Activated naive CD8-positive, alpha-beta T cell treated with anti-CD3 and anti-CD28 coated beads, Interleukin-2, amount 10 ng/mL, durations not matched to agents 7 days and 5 days (primary cell): Measurements from ENCODE around the gene GDPD3. TPM values are rescaled to one million over a fixed set of nuclear protein-coding genes. Genes with fewer than 3 reads are reported as not detected.
A peak's percentile ranks its signal among the peaks of the same experiment; 100 is the strongest.

ENCODE experiments used
- ATAC-seq: fragments of 150-1000 bp; cut with Tn5 transposase; one replicate; pipeline ENCODE4 v1.10.0; 2021; ENCODE audit warnings: low read depth, moderate library complexity
- POLR2A ChIA-PET: fragments of 350-600 bp; sonication (Branson Sonifier 250); formaldehyde crosslinking; loops from one replicate; lab custom pipeline; 2021; ENCODE audit warnings: antibody characterized with exemption; lab: Charles Lee
- DNase-seq: peaks from one replicate; pipeline ENCODE4 v3.0.0; 2021
- H3K27ac Mint-ChIP-seq: one replicate; pipeline ENCODE4 v1.8.0; 2022; ENCODE audit warnings: mild to moderate bottlenecking, mixed read lengths
- H3K27me3 Mint-ChIP-seq: one replicate; pipeline ENCODE4 v1.8.0; 2022; ENCODE audit warnings: mild to moderate bottlenecking, moderate library complexity, mixed read lengths
- H3K36me3 Mint-ChIP-seq: one replicate; pipeline ENCODE4 v1.8.0; 2021; ENCODE audit warnings: mild to moderate bottlenecking, mixed read lengths
- H3K4me1 Mint-ChIP-seq: one replicate; pipeline ENCODE4 v1.8.0; 2021; ENCODE audit warnings: mixed read lengths
- H3K4me3 Mint-ChIP-seq: one replicate; pipeline ENCODE4 v1.8.0; 2022; ENCODE audit warnings: mild to moderate bottlenecking, moderate library complexity, mixed read lengths
- H3K9me3 Mint-ChIP-seq: one replicate; pipeline ENCODE4 v1.8.0; 2021; ENCODE audit warnings: mixed read lengths
- total RNA-seq, 2 experiments: library from RNA; stranded (reverse); gene quantifications; one replicate each; pipeline ENCODE4 v1.2.3, GENCODE V29; 2021

GDPD3 gene
- total RNA-seq, 2 experiments from 2014 or later = 14.3 to 18.6 TPM

DNA sequence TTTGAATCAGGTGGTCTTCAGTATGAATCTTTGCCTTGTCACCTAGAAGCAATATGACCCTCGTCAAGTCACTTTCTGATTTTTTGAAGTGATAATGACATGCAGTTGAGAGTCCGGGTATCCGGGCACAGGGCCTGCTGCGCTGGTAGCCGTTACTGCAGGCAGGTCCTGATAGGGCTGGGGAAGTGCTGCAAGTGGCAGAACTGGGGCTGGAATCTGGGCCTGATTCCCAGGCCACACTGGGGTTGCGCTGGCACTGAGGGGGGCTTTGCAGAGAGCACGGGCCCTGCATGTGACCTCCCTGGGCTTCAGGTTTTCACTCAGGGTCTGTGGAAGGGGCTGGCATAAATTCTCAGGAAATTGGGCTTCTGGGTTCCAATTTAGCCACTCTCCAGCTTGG is 34.6 kb downstream of the GDPD3 start:
- H3K27ac Mint-ChIP-seq = no peak overlapping the region
- H3K4me1 Mint-ChIP-seq = peaks cover 29% of the 10 kb centered on the region
- H3K4me3 Mint-ChIP-seq = no peak overlapping the region
- H3K36me3 Mint-ChIP-seq = peaks cover 38% of the 10 kb centered on the region
- ATAC-seq = no peak
- no peak for DNase-seq
- H3K27me3 Mint-ChIP-seq = no peaks in the 10 kb centered on the region
- POLR2A ChIA-PET = interaction anchor here (1.0 to 5.7 kb wide), 2 partner anchors 13 to 263 kb away, joined by 3 to 56 read pairs; partner anchors contain the start of genes ALDOA and PAGR1
- no peaks in the 10 kb centered on the region for H3K9me3 Mint-ChIP-seq

DNA sequence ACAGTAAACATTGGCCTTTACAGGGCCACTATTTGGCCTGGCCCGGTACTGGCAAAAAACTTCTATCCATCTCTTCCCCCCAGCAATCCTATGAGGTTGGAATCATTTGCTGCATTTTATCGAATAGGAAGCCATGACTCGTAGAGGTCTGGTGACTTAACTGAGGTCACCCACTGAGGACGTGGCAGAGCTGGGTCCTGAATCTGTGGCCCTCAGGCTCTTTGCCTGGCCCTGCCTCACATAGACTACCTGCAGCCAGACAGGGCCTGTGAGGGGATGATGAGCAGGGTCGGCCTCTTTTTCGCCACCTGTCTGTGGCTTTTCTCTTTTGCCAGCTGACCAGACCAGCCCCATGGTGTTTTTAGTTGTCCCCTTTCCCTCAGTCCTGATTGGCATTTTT is 35.7 kb downstream of the GDPD3 start:
- no peaks in the 10 kb centered on the region for H3K9me3 Mint-ChIP-seq
- POLR2A ChIA-PET = interaction anchor here (0.6 to 5.7 kb wide), 5 partner anchors 12 to 531 kb away, joined by 6 to 56 read pairs (median 18); partner anchors contain the start of genes ALDOA, CORO1A and TBX6
- peaks cover 29% of the 10 kb centered on the region for H3K4me1 Mint-ChIP-seq
- no peak for DNase-seq
- no peaks in the 10 kb centered on the region for H3K27me3 Mint-ChIP-seq
- peaks cover 35% of the 10 kb centered on the region for H3K36me3 Mint-ChIP-seq
- no peak for ATAC-seq
- peak overlapping the region; percentile 88 for H3K4me3 Mint-ChIP-seq
- peak overlapping the region; percentile 51 for H3K27ac Mint-ChIP-seq

GRCh38 chr16:30076276-30076791 is 37.0 kb downstream of the GDPD3 start:
- Mint-ChIP-seq H3K27me3 (no peaks in the 10 kb centered on the region), H3K4me3 (peak overlapping the region; percentile 88), H3K9me3 (no peaks in the 10 kb centered on the region), H3K4me1 (peaks cover 29% of the 10 kb centered on the region), H3K27ac (peak overlapping the region; percentile 73), H3K36me3 (peaks cover 36% of the 10 kb centered on the region)
- POLR2A ChIA-PET = interaction anchor here (0.6 to 5.7 kb wide), 10 partner anchors 8 to 302 kb away, joined by 3 to 56 read pairs (median 6); partner anchors contain the start of genes ALDOA, CORO1A, TBX6 and YPEL3
- DNase-seq (no peak), ATAC-seq (peak; percentile 25)

DNA sequence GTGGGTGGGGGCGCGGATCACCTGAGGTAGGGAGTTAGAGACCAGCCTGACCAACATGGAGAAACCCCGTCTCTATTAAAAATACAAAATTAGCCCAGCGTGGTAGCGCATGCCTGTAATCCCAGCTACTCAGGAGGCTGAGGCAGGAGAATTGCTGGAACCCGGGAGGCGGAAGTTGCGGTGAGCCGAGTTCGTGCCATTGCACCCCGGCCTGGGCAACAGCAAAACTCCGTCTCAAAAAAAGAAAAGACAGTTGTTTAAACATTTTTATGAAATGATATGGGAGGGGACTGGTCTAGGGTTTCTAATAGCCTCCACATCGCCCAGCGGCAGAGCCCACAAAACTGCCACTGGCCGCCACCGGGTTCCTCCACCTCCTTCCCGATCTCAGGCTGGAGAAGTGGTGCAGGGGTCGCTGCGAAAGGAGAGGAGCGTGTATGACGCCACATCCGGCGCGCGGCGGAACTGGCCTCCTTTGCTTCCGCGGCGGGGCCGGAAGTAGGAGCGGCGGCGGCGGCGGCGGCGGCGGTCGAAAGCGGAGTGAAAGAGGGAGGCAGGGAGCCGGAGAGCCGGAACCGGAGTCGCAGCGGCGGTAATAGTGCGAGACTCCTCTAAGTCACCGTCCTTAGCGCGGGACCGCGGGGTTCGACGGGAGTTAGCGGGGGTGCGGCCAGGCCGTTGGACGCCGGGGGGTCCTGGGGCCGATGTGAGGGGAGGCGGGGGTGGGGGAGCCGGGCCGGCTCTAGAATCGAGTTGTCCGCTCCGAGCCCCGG is 37.6 kb downstream of the GDPD3 start, which contains the start of gene PPP4C:
Gene PPP4C (plus strand): TSS at position 492 of the 773 bp plus-strand sequence. CDS start 384 bp downstream, outside the sequence.
- Mint-ChIP-seq H3K36me3 (peaks cover 36% of the 10 kb centered on the region), H3K4me3 (peak within 1 kb of the TSS; percentile 88), H3K4me1 (peaks cover 29% of the 10 kb centered on the region), H3K27me3 (no peaks in the 10 kb centered on the region), H3K27ac (peak within 1 kb of the TSS; percentile 93), H3K9me3 (no peaks in the 10 kb centered on the region)
- POLR2A ChIA-PET = interaction anchor here (1.0 to 5.7 kb wide), 8 partner anchors 7 to 302 kb away, joined by 3 to 56 read pairs (median 6); partner anchors contain the start of genes ALDOA, CORO1A, TBX6 and YPEL3
- ATAC-seq (peak; percentile 85), DNase-seq (peak; percentile 96)

DNA sequence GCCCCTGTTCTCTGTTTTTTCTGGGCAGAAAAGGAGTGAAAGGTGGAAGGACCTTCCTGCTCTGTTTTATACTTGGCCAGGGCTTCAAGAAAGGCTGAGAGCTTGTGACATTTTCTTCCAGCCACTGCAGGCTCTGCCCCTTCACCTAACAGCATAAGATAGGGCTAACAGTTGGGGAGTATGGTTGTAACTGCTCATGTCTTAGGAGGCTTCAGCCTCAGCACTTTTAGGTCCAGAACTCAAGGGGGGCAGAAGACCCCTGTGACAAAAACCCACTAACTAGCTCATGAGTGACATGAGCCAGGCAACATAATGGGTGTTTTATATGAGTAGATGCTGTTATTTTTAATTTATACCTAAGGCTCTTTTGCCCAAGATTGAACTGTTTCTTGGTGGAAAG is 42.8 kb downstream of the GDPD3 start:
- POLR2A ChIA-PET = interaction anchor here (1.2 kb wide), 1 partner anchor 21 kb away, joined by 4 read pairs; the partner anchor contains the start of gene TBX6
- H3K27ac Mint-ChIP-seq = peak overlapping the region; percentile 65
- H3K9me3 Mint-ChIP-seq = no peaks in the 10 kb centered on the region
- peaks cover 30% of the 10 kb centered on the region for H3K4me1 Mint-ChIP-seq
- ATAC-seq (no peak), DNase-seq (no peak)
- H3K27me3 Mint-ChIP-seq = no peaks in the 10 kb centered on the region
- peaks cover 41% of the 10 kb centered on the region for H3K36me3 Mint-ChIP-seq
- H3K4me3 Mint-ChIP-seq = peak overlapping the region; percentile 42

DNA sequence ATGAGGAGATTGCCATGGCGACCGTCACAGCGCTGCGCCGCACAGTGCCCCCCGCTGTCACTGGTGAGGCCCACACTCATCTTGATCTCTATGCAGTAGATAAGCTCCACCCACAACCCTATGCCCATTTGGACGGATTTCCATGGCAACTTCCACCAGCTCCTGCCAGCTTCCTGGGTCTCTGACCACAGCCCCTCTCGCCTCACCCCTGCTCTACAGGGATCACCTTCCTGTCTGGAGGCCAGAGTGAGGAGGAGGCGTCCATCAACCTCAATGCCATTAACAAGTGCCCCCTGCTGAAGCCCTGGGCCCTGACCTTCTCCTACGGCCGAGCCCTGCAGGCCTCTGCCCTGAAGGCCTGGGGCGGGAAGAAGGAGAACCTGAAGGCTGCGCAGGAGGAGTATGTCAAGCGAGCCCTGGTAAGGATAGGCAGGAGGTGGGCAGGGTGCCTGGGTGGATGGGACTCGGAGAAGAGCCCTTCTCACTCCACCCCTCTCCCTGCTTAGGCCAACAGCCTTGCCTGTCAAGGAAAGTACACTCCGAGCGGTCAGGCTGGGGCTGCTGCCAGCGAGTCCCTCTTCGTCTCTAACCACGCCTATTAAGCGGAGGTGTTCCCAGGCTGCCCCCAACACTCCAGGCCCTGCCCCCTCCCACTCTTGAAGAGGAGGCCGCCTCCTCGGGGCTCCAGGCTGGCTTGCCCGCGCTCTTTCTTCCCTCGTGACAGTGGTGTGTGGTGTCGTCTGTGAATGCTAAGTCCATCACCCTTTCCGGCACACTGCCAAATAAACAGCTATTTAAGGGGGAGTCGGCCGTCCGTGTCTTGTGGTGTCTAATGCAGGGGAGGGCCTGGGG is 43.5 kb downstream of the GDPD3 start:
- Mint-ChIP-seq H3K27ac (peak overlapping the region; percentile 65), H3K27me3 (no peaks in the 10 kb centered on the region), H3K9me3 (no peaks in the 10 kb centered on the region), H3K4me3 (peak overlapping the region; percentile 42), H3K4me1 (peaks cover 27% of the 10 kb centered on the region), H3K36me3 (peaks cover 41% of the 10 kb centered on the region)
- ATAC-seq = no peak
- DNase-seq = no peak
- POLR2A ChIA-PET = interaction anchor here (1.2 kb wide), 1 partner anchor 22 kb away, joined by 4 read pairs; the partner anchor contains the start of gene TBX6

DNA sequence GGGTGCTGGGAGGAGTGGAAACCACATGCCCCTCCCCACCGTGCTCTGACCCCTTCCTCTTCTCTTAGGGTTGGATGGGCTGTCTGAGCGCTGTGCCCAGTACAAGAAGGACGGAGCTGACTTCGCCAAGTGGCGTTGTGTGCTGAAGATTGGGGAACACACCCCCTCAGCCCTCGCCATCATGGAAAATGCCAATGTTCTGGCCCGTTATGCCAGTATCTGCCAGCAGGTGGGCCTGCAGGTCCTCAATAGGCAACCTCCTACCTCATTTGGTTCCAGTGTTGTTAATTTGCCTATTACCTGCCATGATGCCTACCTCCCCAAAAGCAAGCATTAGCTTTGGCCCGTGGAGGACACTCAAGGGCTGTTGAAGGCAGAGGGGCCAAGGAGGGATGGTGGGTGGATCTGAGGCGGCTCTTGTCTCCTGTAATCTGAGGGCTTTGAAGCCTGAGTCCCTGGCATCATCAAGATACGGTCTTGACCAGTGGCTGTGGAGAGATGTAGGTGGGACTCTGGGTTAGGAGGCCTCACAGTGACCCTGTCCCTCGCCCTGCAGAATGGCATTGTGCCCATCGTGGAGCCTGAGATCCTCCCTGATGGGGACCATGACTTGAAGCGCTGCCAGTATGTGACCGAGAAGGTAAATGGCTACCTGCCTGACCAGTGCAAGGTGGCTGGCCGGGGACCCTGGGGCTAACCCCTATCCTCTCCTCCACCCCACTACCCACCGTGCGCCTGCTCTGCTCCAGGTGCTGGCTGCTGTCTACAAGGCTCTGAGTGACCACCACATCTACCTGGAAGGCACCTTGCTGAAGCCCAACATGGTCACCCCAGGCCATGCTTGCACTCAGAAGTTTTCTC is 44.4 kb downstream of the GDPD3 start:
- Mint-ChIP-seq H3K4me1 (peaks cover 24% of the 10 kb centered on the region), H3K27ac (peak overlapping the region; percentile 75), H3K27me3 (no peaks in the 10 kb centered on the region), H3K4me3 (peak overlapping the region; percentile 68), H3K9me3 (no peaks in the 10 kb centered on the region), H3K36me3 (peaks cover 41% of the 10 kb centered on the region)
- DNase-seq (peak; percentile 60), ATAC-seq (no peak)
- POLR2A ChIA-PET = interaction anchor here (1.5 to 6.1 kb wide), 2 partner anchors 8 to 22 kb away, joined by 3 to 102 read pairs; partner anchors contain the start of genes TBX6 and YPEL3

GRCh38 chr16:30068333-30068732 is 45.0 kb downstream of the GDPD3 start:
- peaks cover 40% of the 10 kb centered on the region for H3K36me3 Mint-ChIP-seq
- POLR2A ChIA-PET = interaction anchor here (0.6 to 6.1 kb wide), 4 partner anchors 8 to 1803 kb away, joined by 3 to 102 read pairs (median 4); partner anchors contain the start of genes CORO1A, TBX6 and YPEL3

GRCh38 chr16:30067584-30067916 is 45.8 kb downstream of the GDPD3 start:
- peaks cover 25% of the 10 kb centered on the region for H3K4me1 Mint-ChIP-seq
- peak overlapping the region; percentile 98 for H3K27ac Mint-ChIP-seq
- H3K9me3 Mint-ChIP-seq = no peaks in the 10 kb centered on the region
- POLR2A ChIA-PET = interaction anchor here (0.6 to 6.1 kb wide), 4 partner anchors 24 to 1802 kb away, joined by 4 to 102 read pairs (median 36); partner anchors contain the start of genes CORO1A, TBX6 and YPEL3
- peaks cover 40% of the 10 kb centered on the region for H3K36me3 Mint-ChIP-seq
- no peak for ATAC-seq
- DNase-seq = no peak
- H3K27me3 Mint-ChIP-seq = no peaks in the 10 kb centered on the region
- peak overlapping the region; percentile 100 for H3K4me3 Mint-ChIP-seq

More at GRCh38 chr16:30068333-30068732, 45.0 kb downstream of the GDPD3 start:
- DNase-seq = no peak
- H3K27ac Mint-ChIP-seq = peak overlapping the region; percentile 75
- peak overlapping the region; percentile 68 for H3K4me3 Mint-ChIP-seq
- ATAC-seq = no peak
- no peaks in the 10 kb centered on the region for H3K9me3 Mint-ChIP-seq
- H3K4me1 Mint-ChIP-seq = peaks cover 25% of the 10 kb centered on the region
- no peaks in the 10 kb centered on the region for H3K27me3 Mint-ChIP-seq

GRCh38 chr16:30066761-30067583 is 46.4 kb downstream of the GDPD3 start:
- ATAC-seq = no peak
- Mint-ChIP-seq H3K9me3 (no peaks in the 10 kb centered on the region), H3K27me3 (no peaks in the 10 kb centered on the region), H3K36me3 (peaks cover 36% of the 10 kb centered on the region), H3K4me3 (peak overlapping the region; percentile 100), H3K4me1 (peaks cover 25% of the 10 kb centered on the region), H3K27ac (peak overlapping the region; percentile 98)
- no peak for DNase-seq
- POLR2A ChIA-PET = interaction anchor here (0.7 to 6.1 kb wide), 11 partner anchors 10 to 866 kb away, joined by 3 to 102 read pairs (median 5); partner anchors contain the start of genes CORO1A, MAZ, PPP4C and TBX6
